Body of pancreas (tissue), 4 donors: ENCODE results near the gene ANO3.

Experiments
- POLR2A ChIP-seq, 3 donors: fragments of 450-650 bp; IDR thresholded peaks; one replicate each; pipeline ENCODE4 v1.6.1; 2016; ENCODE audit warnings: antibody characterized with exemption in 3 of 3, mild to moderate bottlenecking in 2 of 3
- TF ChIP-seq, protein P1 (sequence below), 7 experiments: fragments of 450-650 bp in 4 of 7; fragments of 200-600 bp in 3 of 7; sonication (generic) in 3 of 7; IDR thresholded peaks; one replicate each; pipeline ENCODE4 v1.5.1; 2016 to 2019; ENCODE audit warnings: antibody characterized with exemption in 7 of 7

DNA sequence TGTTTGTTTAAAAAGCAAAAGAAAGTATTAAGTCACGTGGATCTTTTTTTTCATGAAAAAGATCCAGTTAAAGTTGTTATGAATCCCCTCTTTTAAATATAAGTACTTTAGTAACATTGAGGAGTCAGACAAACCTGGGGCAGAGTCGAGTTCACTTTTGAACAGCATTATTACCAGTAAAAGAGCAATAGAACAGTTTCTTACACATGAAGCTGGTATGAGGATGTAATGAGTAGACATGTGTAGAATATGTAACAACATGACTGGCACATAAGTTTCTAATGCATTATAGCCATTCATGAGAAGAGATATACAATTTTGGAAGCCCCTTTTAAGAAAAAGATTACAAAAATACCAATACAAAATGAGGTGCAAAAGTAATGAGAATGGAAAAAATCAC is 247.8 kb downstream of the ANO3 start:
- no peak for TF ChIP-seq POLR2A (IDR thresholded peaks at IDR 0.05)
- TF ChIP-seq, protein P1, sequence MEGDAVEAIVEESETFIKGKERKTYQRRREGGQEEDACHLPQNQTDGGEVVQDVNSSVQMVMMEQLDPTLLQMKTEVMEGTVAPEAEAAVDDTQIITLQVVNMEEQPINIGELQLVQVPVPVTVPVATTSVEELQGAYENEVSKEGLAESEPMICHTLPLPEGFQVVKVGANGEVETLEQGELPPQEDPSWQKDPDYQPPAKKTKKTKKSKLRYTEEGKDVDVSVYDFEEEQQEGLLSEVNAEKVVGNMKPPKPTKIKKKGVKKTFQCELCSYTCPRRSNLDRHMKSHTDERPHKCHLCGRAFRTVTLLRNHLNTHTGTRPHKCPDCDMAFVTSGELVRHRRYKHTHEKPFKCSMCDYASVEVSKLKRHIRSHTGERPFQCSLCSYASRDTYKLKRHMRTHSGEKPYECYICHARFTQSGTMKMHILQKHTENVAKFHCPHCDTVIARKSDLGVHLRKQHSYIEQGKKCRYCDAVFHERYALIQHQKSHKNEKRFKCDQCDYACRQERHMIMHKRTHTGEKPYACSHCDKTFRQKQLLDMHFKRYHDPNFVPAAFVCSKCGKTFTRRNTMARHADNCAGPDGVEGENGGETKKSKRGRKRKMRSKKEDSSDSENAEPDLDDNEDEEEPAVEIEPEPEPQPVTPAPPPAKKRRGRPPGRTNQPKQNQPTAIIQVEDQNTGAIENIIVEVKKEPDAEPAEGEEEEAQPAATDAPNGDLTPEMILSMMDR (IDR thresholded peaks at IDR 0.05) = no peak
